Middle frontal gyrus (tissue), 1 donor: ENCODE results near the gene PRRC1.

Source experiments
- DNase-seq: peaks from one replicate; pipeline ENCODE4 v3.0.0-alpha.2; 2015; ENCODE audit warnings: low spot score; ENCODE audit errors: extremely low spot score

PRRC1 gene

GRCh38 chr5:127602896-127603844, 85.7 kb downstream of the PRRC1 start:
- no peak for DNase-seq
